DND-41 (cell line): ENCODE results near the gene P2RX5.

ENCODE experiments used
- CTCF ChIP-seq: IDR thresholded peaks from 2 replicates; pipeline ENCODE4 v1.5.1; 2012; ENCODE audit warnings: borderline replicate concordance, low read length, moderate library complexity, mild to moderate bottlenecking; ENCODE audit not compliant: poor library complexity, severe bottlenecking; ENCODE audit errors: extremely low read depth
- EZH2 ChIP-seq: IDR thresholded peaks from 3 replicates; pipeline ENCODE4 v1.6.1; 2012; ENCODE audit warnings: borderline replicate concordance, low read depth, mild to moderate bottlenecking, moderate library complexity, low read length, inconsistent platforms; ENCODE audit not compliant: severe bottlenecking

- TF ChIP-seq CTCF = no peak
- no peak for TF ChIP-seq EZH2
Observed at GRCh38 chr17:3735515-3735914, 39.6 kb upstream of the P2RX5 start.
